Measurements from ENCODE around the gene ATG9A.

ATG9A gene

DNA sequence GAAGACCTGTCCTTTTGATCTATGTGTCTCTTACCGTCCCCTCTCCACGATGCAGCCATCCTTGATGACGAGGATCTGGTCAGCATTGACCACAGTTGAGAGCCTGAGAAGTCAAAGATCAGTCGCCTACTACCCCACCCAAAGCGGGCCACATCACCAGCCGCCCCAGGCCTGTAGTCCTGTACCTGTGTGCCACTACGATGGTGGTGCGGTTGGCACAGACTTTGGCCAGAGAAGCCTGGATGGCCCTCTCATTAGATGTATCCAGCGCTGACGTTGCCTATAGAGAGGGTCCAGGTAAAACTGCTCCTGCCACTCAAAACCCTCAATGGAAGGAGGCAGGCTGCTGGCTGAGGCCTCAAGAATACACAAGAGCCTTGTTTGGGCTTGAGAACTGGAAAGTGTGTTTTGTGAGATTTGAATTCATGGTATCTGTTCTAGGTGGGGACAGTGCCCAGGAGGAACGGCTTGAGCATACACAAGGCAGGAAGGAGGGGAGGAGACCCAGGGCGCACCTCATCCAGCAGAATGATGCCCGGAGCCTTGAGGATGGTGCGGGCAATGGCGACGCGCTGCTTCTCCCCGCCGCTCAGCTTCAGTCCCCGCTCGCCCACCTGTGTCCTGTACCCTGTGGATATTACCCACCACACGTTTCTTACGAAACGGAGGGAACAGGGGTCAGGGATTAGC lies 19.1 kb downstream of the ATG9A start:
- H3K4me3 ChIP-seq (ENCODE audit: low read length), result no peak overlapping the region
- TF ChIP-seq, protein P1, sequence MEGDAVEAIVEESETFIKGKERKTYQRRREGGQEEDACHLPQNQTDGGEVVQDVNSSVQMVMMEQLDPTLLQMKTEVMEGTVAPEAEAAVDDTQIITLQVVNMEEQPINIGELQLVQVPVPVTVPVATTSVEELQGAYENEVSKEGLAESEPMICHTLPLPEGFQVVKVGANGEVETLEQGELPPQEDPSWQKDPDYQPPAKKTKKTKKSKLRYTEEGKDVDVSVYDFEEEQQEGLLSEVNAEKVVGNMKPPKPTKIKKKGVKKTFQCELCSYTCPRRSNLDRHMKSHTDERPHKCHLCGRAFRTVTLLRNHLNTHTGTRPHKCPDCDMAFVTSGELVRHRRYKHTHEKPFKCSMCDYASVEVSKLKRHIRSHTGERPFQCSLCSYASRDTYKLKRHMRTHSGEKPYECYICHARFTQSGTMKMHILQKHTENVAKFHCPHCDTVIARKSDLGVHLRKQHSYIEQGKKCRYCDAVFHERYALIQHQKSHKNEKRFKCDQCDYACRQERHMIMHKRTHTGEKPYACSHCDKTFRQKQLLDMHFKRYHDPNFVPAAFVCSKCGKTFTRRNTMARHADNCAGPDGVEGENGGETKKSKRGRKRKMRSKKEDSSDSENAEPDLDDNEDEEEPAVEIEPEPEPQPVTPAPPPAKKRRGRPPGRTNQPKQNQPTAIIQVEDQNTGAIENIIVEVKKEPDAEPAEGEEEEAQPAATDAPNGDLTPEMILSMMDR (IDR thresholded peaks at IDR 0.05; ENCODE audit: insufficient read depth, low read depth, low read length, missing control alignments), result no peak
- DNase-seq (ENCODE audit: low read depth), result no peak

DNA sequence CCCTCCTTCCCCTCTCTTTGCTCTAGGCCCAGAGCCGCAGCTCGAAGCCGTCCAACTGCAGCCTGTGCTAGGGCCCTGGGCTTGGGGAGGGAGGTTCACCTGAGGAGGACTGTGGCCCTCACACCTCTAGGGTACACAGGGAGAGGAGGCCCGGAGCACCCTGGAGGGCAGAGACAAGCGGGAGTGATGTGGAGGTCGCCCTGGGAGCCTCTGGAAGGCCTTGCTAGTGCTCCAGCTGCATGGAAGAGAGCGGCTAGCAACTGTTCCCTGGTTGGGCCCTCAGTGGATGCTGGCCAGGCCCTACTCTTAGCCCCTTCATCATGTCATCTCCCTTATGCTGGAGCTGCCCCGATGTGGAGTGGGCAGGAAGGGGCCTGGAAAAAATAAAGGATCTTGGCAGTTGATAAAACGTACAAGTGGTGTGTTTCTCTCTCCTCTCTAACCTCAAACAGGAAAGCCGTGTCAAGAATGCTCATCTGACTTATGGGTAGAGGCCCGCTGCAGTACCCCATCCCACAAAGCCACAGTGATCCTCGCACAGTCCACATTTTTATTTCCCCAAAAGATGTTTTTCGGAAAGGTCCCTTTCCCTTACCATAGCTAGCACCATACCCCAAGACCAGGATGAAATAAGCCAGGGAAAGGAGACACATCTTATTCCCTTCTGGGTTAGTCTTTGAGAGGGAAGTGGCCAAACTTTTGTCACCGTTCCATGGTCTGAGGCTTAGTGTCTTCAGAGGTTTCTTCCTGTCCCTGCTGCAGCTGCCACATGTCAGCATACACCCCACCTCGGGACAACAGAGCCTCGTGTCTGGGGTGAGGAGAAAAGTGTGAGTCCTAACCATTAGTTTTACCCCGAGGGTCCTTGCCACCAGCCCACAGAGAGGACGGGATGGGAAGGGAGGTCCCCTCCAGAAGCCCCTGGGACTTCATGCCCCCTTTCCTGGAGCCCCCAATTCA lies 19.9 kb downstream of the ATG9A start:
- TF ChIP-seq, protein P1 (IDR thresholded peaks at IDR 0.05; ENCODE audit: insufficient read depth, low read depth, low read length, missing control alignments), result no peak
- H3K4me3 ChIP-seq (ENCODE audit: low read length), result no peak overlapping the region
- DNase-seq (ENCODE audit: low read depth), result no peak

- H3K4me3 ChIP-seq (ENCODE audit: low read length), result no peak overlapping the region
- peak; percentile 54 for DNase-seq (ENCODE audit: low read depth)
- TF ChIP-seq, protein P1 (IDR thresholded peaks at IDR 0.05; ENCODE audit: insufficient read depth, low read depth, low read length, missing control alignments), result no peak
Observed at GRCh38 chr2:219207884-219208740, 21.3 kb downstream of the ATG9A start.

DNA sequence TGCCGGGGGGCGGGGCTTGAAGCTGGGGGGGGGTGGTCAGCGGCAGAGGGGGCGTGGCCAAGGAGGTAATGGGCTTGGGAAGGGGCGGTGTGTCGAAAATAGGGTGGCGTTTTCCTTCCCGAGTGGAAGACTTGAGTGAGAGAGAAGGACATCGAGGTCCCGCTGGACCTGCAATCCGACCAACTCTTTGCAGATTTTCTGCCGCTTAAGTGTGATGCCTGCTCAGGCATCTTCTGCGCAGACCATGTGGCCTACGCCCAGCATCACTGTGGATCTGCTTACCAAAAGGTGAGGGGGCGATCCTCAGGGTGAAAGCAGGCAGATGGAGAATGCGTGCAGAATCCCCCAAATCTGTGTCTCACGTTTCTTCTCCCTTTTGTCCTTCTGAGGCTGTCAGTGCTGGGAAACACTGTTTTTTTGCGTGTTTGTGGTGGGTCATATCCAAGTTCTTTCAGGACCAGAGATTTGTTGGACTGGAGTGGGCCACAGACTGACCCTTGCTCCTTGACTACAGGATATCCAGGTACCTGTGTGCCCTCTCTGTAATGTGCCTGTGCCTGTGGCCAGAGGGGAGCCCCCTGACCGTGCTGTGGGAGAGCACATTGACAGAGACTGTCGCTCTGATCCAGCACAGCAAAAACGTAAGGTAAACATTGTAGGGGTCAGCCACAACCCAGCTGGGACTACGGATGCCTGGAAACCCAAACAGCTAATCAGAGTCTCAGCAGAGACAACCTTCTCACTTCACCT lies 22.1 kb downstream of the ATG9A start:
- no peak for DNase-seq (ENCODE audit: low read depth)
- TF ChIP-seq, protein P1 (IDR thresholded peaks at IDR 0.05; ENCODE audit: insufficient read depth, low read depth, low read length, missing control alignments), result no peak
- peak overlapping the region; percentile 70 for H3K4me3 ChIP-seq (ENCODE audit: low read length)

DNA sequence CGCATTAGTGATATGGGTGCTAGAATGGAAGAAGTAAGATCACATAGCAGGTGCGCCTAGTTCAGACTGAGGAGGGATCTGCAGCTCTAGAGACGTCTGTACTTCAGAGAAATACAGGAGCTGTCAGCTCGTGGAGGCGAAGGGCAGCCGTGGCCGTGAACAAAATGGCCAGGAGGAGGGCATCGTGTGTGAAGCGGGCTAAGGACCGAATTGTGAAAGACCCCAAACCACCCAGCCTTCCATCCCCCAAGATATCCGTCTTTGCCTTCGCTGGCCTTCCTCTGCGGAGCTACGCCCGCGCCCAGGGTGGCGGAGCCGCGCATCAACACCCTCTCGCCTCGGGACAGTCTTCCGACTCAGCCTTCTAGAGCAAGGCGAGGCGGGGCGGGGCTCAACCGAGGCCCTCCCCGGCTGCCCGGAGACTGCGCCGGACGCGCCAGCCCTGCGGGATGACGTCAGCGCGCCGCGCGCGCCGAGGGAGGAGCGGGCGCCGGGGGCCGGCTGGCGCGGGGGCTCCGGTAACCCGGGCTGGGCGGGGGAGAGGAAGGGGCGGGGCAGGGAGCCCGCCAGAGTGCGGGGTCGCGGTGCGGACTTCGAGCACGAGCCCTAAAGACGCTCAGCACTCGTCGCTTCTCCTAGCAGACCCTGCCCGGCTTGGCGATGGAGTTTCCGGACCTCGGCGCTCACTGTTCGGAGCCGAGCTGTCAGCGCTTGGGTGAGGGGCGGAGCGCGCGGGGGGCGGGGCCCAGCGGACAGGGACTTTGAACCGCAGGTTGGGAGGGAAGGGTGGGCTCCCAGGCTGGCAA lies 22.9 kb downstream of the ATG9A start, which contains the start of gene ZFAND2B:
Gene ZFAND2B, plus strand, starts transcription at position 455 of the 806 bp plus-strand sequence. Its CDS starts 206 bp downstream, at position 661.
- H3K4me3 ChIP-seq (ENCODE audit: low read length), result peak within 1 kb of the TSS; percentile 70
- DNase-seq (ENCODE audit: low read depth), result peak; percentile 95
- TF ChIP-seq, protein P1 (IDR thresholded peaks at IDR 0.05; ENCODE audit: insufficient read depth, low read depth, low read length, missing control alignments), result peak; percentile 9
